Sigmoid colon (tissue), 7 donors: ENCODE measurements around the gene TERF2IP. TPM values are rescaled to one million over a fixed set of nuclear protein-coding genes. Genes with fewer than 3 reads are reported as not detected.

ENCODE experiments used
- DNase-seq: peaks from one replicate; pipeline ENCODE4 v3.0.0-alpha.2; 2019
- H3K27ac ChIP-seq, 4 donors: fragments of 200-600 bp; sonication (generic); one replicate each; pipeline ENCODE4 v1.5.1; 2016 to 2019; ENCODE audit warnings: mild to moderate bottlenecking in 1 of 4
- H3K27me3 ChIP-seq, 3 donors: fragments of 200-600 bp; sonication (generic); one replicate each; pipeline ENCODE4 v1.5.1; 2019; ENCODE audit warnings: mild to moderate bottlenecking in 1 of 3
- H3K36me3 ChIP-seq, 4 donors: fragments of 200-600 bp; sonication (generic); one replicate each; pipeline ENCODE4 v1.5.1; 2016 to 2019
- H3K4me1 ChIP-seq, 4 donors: fragments of 200-600 bp; sonication (generic); one replicate each; pipeline ENCODE4 v1.5.1; 2017 to 2019
- H3K4me3 ChIP-seq, 4 donors: fragments of 200-600 bp; sonication (generic); one replicate each; pipeline ENCODE4 v1.5.1; 2017 to 2019; ENCODE audit warnings: mild to moderate bottlenecking in 2 of 4, moderate library complexity in 1 of 4
- H3K9me3 ChIP-seq, 4 donors: fragments of 200-600 bp in 3 of 4; sonication (generic) in 3 of 4; one replicate each; pipeline versions ENCODE4 v1.5.1 to v1.6.1; 2013 to 2019
- EP300 ChIP-seq, 4 donors: sonication (generic); formaldehyde crosslinking; IDR thresholded peaks; one replicate each; pipeline ENCODE4 v1.6.1; 2017; ENCODE audit warnings: antibody characterized with exemption in 4 of 4
- POLR2A ChIP-seq, 2 donors: fragments of 450-650 bp; IDR thresholded peaks; one replicate each; pipeline ENCODE4 v1.6.1; 2016; ENCODE audit warnings: antibody characterized with exemption in 2 of 2, mild to moderate bottlenecking in 2 of 2, moderate library complexity in 2 of 2
- POLR2AphosphoS5 ChIP-seq, 4 donors: sonication (generic); formaldehyde crosslinking; IDR thresholded peaks; one replicate each; pipeline ENCODE4 v1.6.1; 2017; ENCODE audit warnings: antibody characterized with exemption in 4 of 4
- WGBS, 2 donors: extraction: QIAGEN DNeasy Blood & Tissue Kit; methylation state at CpG; one replicate each; pipeline ENCODE4 v1.1.7; 2013; 5-methylcytosine and 5-hydroxymethylcytosine counted together
- intact Hi-C: fragments of 100-400 bp; cut with DNase I; formaldehyde crosslinking; loops from one replicate; pipeline ENCODE4 v1.15.1; 2023
- polyA plus RNA-seq, 3 donors: library from polyadenylated mRNA; stranded (reverse); fragments of 200-250 nt; gene quantifications; one replicate each; pipeline ENCODE4 v1.2.3, GENCODE V29; 2013
- total RNA-seq, 4 donors: library from RNA; depleted of rRNA; stranded (reverse); fragments of >200 nt; gene quantifications; one replicate each; pipeline ENCODE4 v1.1.0, GENCODE V29; 2016
- TF ChIP-seq, protein P1 (sequence below), 4 experiments: fragments of 450-650 bp in 3 of 4; fragments of 200-600 bp in 1 of 4; IDR thresholded peaks; one replicate each; pipeline ENCODE4 v1.5.1; 2016 to 2019; ENCODE audit warnings: antibody characterized with exemption in 4 of 4, mild to moderate bottlenecking in 3 of 4, moderate library complexity in 2 of 4
- donor health status: healthy with polysubstance abuse.
- donor health status: Bipolar disorder and iron deficiency.
- donor health status: healthy.

TERF2IP gene
- total and polyA plus RNA-seq, 7 donors = 26.6 to 76.0 (median 49.0) TPM

DNA sequence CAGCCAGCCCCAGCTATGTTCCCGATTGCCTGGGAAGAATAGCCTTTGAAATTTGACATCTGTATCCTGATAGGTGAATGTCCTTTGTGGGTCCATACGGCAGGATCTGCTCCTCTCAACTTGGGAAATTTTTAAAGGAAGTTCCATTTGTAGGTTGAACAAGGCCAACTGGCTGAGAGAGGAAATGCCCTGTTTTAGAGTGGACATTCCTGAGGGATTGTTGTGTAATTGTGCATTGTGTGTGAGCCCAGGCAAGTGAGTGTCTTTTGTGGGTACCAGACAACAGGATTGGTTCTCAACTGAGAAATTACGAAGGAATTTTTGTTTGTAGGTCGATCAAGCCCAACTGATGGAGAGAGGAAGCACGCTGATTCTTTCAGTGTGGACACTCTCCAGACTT, 31.8 kb downstream of the TERF2IP start:
- Histone ChIP-seq H3K27me3 (no peaks in the 10 kb centered on the region), H3K27ac (no peak overlapping the region), H3K4me3 (no peak overlapping the region), H3K4me1 (no peaks in the 10 kb centered on the region), H3K9me3 (no peaks in the 10 kb centered on the region), H3K36me3 (no peaks in the 10 kb centered on the region)
- no peak for DNase-seq
- WGBS, 2 donors = 90% methylated on average over 5 of the region's 5 CpGs
- TF ChIP-seq POLR2AphosphoS5 (IDR thresholded peaks at IDR 0.05) (no peak), EP300 (IDR thresholded peaks at IDR 0.05) (no peak)
- TF ChIP-seq, protein P1, sequence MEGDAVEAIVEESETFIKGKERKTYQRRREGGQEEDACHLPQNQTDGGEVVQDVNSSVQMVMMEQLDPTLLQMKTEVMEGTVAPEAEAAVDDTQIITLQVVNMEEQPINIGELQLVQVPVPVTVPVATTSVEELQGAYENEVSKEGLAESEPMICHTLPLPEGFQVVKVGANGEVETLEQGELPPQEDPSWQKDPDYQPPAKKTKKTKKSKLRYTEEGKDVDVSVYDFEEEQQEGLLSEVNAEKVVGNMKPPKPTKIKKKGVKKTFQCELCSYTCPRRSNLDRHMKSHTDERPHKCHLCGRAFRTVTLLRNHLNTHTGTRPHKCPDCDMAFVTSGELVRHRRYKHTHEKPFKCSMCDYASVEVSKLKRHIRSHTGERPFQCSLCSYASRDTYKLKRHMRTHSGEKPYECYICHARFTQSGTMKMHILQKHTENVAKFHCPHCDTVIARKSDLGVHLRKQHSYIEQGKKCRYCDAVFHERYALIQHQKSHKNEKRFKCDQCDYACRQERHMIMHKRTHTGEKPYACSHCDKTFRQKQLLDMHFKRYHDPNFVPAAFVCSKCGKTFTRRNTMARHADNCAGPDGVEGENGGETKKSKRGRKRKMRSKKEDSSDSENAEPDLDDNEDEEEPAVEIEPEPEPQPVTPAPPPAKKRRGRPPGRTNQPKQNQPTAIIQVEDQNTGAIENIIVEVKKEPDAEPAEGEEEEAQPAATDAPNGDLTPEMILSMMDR (IDR thresholded peaks at IDR 0.05) = no peak
- intact Hi-C loops = no loop called here

DNA sequence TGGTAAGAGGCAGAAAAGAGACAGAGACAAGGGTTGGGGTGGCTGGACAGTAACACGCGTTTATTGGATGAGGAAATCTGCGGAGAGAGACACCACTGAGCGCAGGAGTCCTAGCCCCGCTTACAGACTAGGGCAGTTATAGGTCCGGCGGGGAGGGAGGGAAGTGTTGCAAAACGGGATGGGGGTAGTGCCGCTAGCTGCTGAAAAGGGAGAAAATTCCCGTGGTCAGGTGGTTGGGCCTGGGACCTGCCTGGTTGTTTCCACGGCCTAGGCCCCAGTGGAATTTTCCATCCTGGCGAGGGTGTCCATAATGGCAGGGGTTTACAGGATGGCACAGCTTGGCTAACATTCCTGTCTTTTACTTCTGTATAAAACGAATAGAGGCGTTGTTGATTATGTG, 34.7 kb downstream of the TERF2IP start:
- Histone ChIP-seq H3K27ac (no peak overlapping the region), H3K9me3 (no peaks in the 10 kb centered on the region), H3K4me3 (no peak overlapping the region), H3K36me3 (no peaks in the 10 kb centered on the region), H3K4me1 (no peaks in the 10 kb centered on the region), H3K27me3 (no peaks in the 10 kb centered on the region)
- 89 to 92% methylated on average over 14 of the region's 14 CpGs for WGBS, 2 donors
- no peak for DNase-seq
- TF ChIP-seq POLR2A (IDR thresholded peaks at IDR 0.05) = no peak
- TF ChIP-seq, protein P1 (IDR thresholded peaks at IDR 0.05) = no peak
- intact Hi-C loops = no loop called here

DNA sequence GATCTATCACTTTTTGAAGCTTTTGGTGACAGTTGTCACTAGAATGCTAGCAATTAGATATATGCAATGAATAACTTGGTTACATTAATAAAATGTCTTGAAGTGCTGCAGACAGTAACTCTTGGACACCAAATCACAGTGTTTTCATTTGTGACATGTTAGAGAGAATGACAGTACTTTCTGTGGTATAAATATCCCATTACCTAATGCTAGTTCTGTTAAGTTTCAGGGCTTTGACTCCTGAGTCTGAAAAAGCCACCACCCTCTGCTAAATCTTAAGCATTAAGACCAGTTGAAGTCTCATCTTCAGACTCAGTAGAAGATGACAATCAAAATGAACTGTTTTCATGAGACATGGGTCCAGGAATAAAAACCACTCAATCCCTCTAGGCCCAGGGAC, 39.8 kb downstream of the TERF2IP start:
- no peak for DNase-seq
- TF ChIP-seq EP300 (IDR thresholded peaks at IDR 0.05) = no peak
- no peak for TF ChIP-seq POLR2A (IDR thresholded peaks at IDR 0.05)
- TF ChIP-seq POLR2AphosphoS5 (IDR thresholded peaks at IDR 0.05) = no peak
- TF ChIP-seq, protein P1 (IDR thresholded peaks at IDR 0.05) = no peak
- Histone ChIP-seq H3K4me3 (no peak overlapping the region), H3K27me3 (no peaks in the 10 kb centered on the region), H3K9me3 (no peaks in the 10 kb centered on the region), H3K4me1 (no peaks in the 10 kb centered on the region), H3K36me3 (no peaks in the 10 kb centered on the region), H3K27ac (no peak overlapping the region)
- intact Hi-C loops = no loop called here

DNA sequence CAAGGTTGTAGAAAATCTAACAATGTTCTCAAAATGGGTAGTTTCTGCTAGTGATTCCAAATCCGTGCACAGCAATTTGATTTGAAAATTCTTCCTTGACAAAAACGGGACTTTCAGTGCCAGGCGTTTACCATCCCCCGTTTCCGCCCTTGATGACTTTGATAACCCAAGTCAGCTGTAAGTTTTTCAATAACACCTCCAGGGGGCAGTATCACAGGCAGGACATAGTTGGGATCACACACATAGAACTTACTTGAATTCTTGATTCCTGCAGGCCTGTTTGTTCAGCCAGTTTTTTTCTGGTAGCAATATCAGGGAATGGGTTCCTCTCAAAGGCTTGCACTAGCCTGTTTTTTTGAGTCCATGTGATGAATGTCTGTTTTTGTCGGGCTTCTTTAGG, 48.1 kb downstream of the TERF2IP start:
- no peaks in the 10 kb centered on the region for H3K9me3 ChIP-seq
- no peak for DNase-seq
- H3K36me3 ChIP-seq = no peaks in the 10 kb centered on the region
- intact Hi-C loops = no loop called here
- H3K27me3 ChIP-seq = no peaks in the 10 kb centered on the region
- H3K27ac ChIP-seq = no peak overlapping the region
- no peaks in the 10 kb centered on the region for H3K4me1 ChIP-seq
- WGBS, 2 donors = 46 to 83% methylated on average over 6 of the region's 6 CpGs
- no peak for TF ChIP-seq POLR2AphosphoS5 (IDR thresholded peaks at IDR 0.05)
- no peak for TF ChIP-seq EP300 (IDR thresholded peaks at IDR 0.05)
- TF ChIP-seq, protein P1 (IDR thresholded peaks at IDR 0.05) = no peak
- no peak for TF ChIP-seq POLR2A (IDR thresholded peaks at IDR 0.05)
- no peak overlapping the region for H3K4me3 ChIP-seq

DNA sequence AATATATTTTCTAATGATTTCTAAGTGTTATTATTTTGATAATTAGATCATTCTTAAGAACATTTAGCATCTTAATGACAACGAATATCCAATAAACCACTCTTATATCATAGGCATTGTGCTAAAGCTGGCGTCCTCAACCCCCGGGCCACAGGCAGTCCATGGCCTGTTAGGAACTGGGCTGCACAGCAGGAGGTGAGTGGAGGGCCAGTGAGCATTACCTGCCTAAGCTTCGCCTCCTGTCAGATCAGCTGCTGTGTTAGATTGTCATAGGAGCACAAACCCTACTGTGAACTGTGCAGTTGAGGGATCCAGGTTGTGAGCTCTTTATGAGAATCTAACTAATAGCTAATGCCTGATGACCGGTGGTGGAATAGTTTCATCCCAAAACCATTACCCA, 50.0 kb downstream of the TERF2IP start:
- intact Hi-C loops = no loop called here
- Histone ChIP-seq H3K27me3 (no peaks in the 10 kb centered on the region), H3K4me1 (no peaks in the 10 kb centered on the region), H3K36me3 (no peaks in the 10 kb centered on the region), H3K4me3 (no peak overlapping the region), H3K9me3 (no peaks in the 10 kb centered on the region), H3K27ac (no peak overlapping the region)
- no peak for TF ChIP-seq POLR2A (IDR thresholded peaks at IDR 0.05)
- no peak for TF ChIP-seq POLR2AphosphoS5 (IDR thresholded peaks at IDR 0.05)
- no peak for TF ChIP-seq EP300 (IDR thresholded peaks at IDR 0.05)
- DNase-seq = no peak
- 89 to 94% methylated on average over 5 of the region's 5 CpGs for WGBS, 2 donors
